ENCODE data around the gene RPS16. TPM values are rescaled to one million over a fixed set of nuclear protein-coding genes. Genes with fewer than 3 reads are reported as not detected.

RPS16 gene
- total and polyA plus RNA-seq, 2 of the 13 experiments (the other 11 are each of a cell fraction or from before 2014, with no cell fraction given): 488 to 2,583 TPM

- TF ChIP-seq SPEN (CRISPR knock-in tag; IDR thresholded peaks at IDR 0.05; ENCODE audit: low read depth) (peak; percentile 74), THAP7 (CRISPR knock-in tag; IDR thresholded peaks at IDR 0.05) (0 out of 2 replicates have a peak, but pooled peaks have one; percentile 40), ZNF773 (CRISPR knock-in tag; IDR thresholded peaks at IDR 0.05; ENCODE audit: borderline replicate concordance) (no peak), ZSCAN31 (CRISPR knock-in tag; IDR thresholded peaks at IDR 0.05; ENCODE audit: low read depth) (peak; percentile 83), TFDP2 (CRISPR knock-in tag; IDR thresholded peaks at IDR 0.05) (no peak; the same call in none of the 2 replicates), MTF1 (CRISPR knock-in tag; IDR thresholded peaks at IDR 0.05) (no peak), ZNF776 (CRISPR knock-in tag; IDR thresholded peaks at IDR 0.05) (0 out of 2 replicates have a peak, but pooled peaks have one; percentile 83), NR2C2 (CRISPR knock-in tag; IDR thresholded peaks at IDR 0.05; ENCODE audit: borderline replicate concordance) (peak; percentile 73), ZNF543 (CRISPR knock-in tag; IDR thresholded peaks at IDR 0.05) (peak; percentile 90; the same call in 1 of the 2 replicates), JUN (CRISPR knock-in tag; IDR thresholded peaks at IDR 0.05) (peak; percentile 71), NR2F2 (IDR thresholded peaks at IDR 0.05; ENCODE audit: borderline replicate concordance, low read depth) (no peak), SMAD3 (CRISPR knock-in tag; IDR thresholded peaks at IDR 0.05) (peak; percentile 53; the same call in 1 of the 2 replicates), ZNF333 (CRISPR knock-in tag; IDR thresholded peaks at IDR 0.05; ENCODE audit: borderline replicate concordance) (peak; percentile 91; the same call in 1 of the 2 replicates), RFXANK (CRISPR knock-in tag; IDR thresholded peaks at IDR 0.05) (0 out of 2 replicates have a peak, but pooled peaks have one; percentile 59), SIN3B (IDR thresholded peaks at IDR 0.05; ENCODE audit: low read length) (no peak), ZBTB33 (CRISPR knock-in tag; IDR thresholded peaks at IDR 0.05) (no peak), TAF15 (IDR thresholded peaks at IDR 0.05; ENCODE audit: low read depth, low read length, poor library complexity, severe bottlenecking) (no peak), HOXA5 (CRISPR knock-in tag; IDR thresholded peaks at IDR 0.05) (peak; percentile 59; the same call in 1 of the 2 replicates), ZNF10 (CRISPR knock-in tag; IDR thresholded peaks at IDR 0.05; ENCODE audit: borderline replicate concordance, low read depth) (no peak), JUNB (CRISPR knock-in tag; IDR thresholded peaks at IDR 0.05; ENCODE audit: borderline replicate concordance) (no peak), ATRX (CRISPR knock-in tag; IDR thresholded peaks at IDR 0.05; ENCODE audit: borderline replicate concordance) (no peak), ZNF639 (CRISPR knock-in tag; conservative IDR thresholded peaks at IDR 0.05) (peak; percentile 65; the same call in 1 of the 2 replicates), ZFP36L1 (CRISPR knock-in tag; IDR thresholded peaks at IDR 0.05) (0 out of 2 replicates have a peak, but pooled peaks have one; percentile 17)
- TF ChIP-seq, protein P1, sequence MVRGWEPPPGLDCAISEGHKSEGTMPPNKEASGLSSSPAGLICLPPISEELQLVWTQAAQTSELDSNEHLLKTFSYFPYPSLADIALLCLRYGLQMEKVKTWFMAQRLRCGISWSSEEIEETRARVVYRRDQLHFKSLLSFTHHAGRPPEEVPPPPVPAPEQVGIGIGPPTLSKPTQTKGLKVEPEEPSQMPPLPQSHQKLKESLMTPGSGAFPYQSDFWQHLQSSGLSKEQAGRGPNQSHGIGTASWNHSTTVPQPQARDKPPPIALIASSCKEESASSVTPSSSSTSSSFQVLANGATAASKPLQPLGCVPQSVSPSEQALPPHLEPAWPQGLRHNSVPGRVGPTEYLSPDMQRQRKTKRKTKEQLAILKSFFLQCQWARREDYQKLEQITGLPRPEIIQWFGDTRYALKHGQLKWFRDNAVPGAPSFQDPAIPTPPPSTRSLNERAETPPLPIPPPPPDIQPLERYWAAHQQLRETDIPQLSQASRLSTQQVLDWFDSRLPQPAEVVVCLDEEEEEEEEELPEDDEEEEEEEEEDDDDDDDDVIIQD (CRISPR knock-in tag; IDR thresholded peaks at IDR 0.05; ENCODE audit: low read depth): no peak
These were observed 44.9 kb downstream of the RPS16 start, which contains the start of the genes MED29 and PAF1 (continued) for GRCh38 chr19:39390751-39391437.

Data from HepG2 (cell line).